Panc1 (cell line): ENCODE results near the gene EYA2. TPM values are rescaled to one million over a fixed set of nuclear protein-coding genes. Genes with fewer than 3 reads are reported as not detected.

ENCODE experiments used
- ATAC-seq: fragments of 200-7000 bp; cut with Tn5 transposase; 2 replicates; pipeline ENCODE4 v1.9.1; 2020; ENCODE audit warnings: mild to moderate bottlenecking, moderate library complexity
- BruUV-seq: library from RNA; stranded (reverse); fragments of 400-500 nt; replicated peaks from 2 replicates; lab custom pipeline; 2021; lab: Mats Ljungman, UMichigan
- CTCF ChIA-PET: fragments of 300-600 bp; sonication (Branson Sonifier 250); formaldehyde crosslinking; loops from one replicate; lab custom pipeline; 2022; ENCODE audit warnings: antibody characterized with exemption; lab: Charles Lee
- POLR2A ChIA-PET: fragments of 300-600 bp; sonication (Branson Sonifier 250); formaldehyde crosslinking; loops from one replicate; lab custom pipeline; 2022; ENCODE audit warnings: antibody characterized with exemption; lab: Charles Lee
- DNase-seq: peaks from one replicate; pipeline ENCODE4 v3.0.0-alpha.2; 2010; ENCODE audit warnings: low read depth, low spot score
- H3K27ac ChIP-seq: 2 replicates; pipeline ENCODE4 v1.5.1; 2011; ENCODE audit warnings: mild to moderate bottlenecking, low read length, inconsistent platforms
- H3K27me3 ChIP-seq: fragments of 200-500 bp; sonication (Bioruptor generic); 2 replicates; pipeline ENCODE4 v1.6.0; 2014; ENCODE audit warnings: low read length, inconsistent platforms; ENCODE audit not compliant: control insufficient read depth, insufficient read depth
- H3K36me3 ChIP-seq: fragments of 200-500 bp; sonication (Bioruptor generic); 2 replicates; pipeline ENCODE4 v1.5.1; 2014; ENCODE audit warnings: inconsistent platforms, mild to moderate bottlenecking, low read length, moderate library complexity; ENCODE audit not compliant: control insufficient read depth, insufficient read depth
- H3K4me1 ChIP-seq: 2 replicates; pipeline ENCODE4 v1.5.1; 2011; ENCODE audit warnings: inconsistent platforms, mild to moderate bottlenecking, low read length, moderate library complexity; ENCODE audit not compliant: control insufficient read depth, insufficient read depth
- H3K4me3 ChIP-seq, 2 experiments: 2 replicates each; pipeline ENCODE4 v1.5.1; 2011 to 2012; ENCODE audit warnings: low read depth in 2 of 2, low read length in 2 of 2, mild to moderate bottlenecking in 2 of 2, inconsistent platforms in 1 of 2, moderate library complexity in 1 of 2
- H3K9me3 ChIP-seq: fragments of 200-500 bp; sonication (Bioruptor generic); 2 replicates; pipeline ENCODE4 v1.5.1; 2014; ENCODE audit warnings: low read depth, mild to moderate bottlenecking, inconsistent platforms, low read length, moderate library complexity; ENCODE audit not compliant: control insufficient read depth, insufficient read depth
- CTCF ChIP-seq: fragments of 450-650 bp; IDR thresholded peaks from 2 replicates; pipeline ENCODE4 v1.5.1; 2017; ENCODE audit warnings: mild to moderate bottlenecking
- POLR2AphosphoS5 ChIP-seq: IDR thresholded peaks from 2 replicates; pipeline ENCODE4 v1.6.1; 2012; ENCODE audit warnings: mild to moderate bottlenecking, low read depth, low read length, moderate library complexity
- REST ChIP-seq, 2 experiments: IDR thresholded peaks; 2 replicates each; pipeline ENCODE4 v1.6.1; 2011 to 2012; ENCODE audit warnings: low read depth in 2 of 2, control low read depth in 1 of 2, low read length in 1 of 2, mild to moderate bottlenecking in 1 of 2, moderate library complexity in 1 of 2; ENCODE audit not compliant: insufficient read depth in 1 of 2
- SIN3A ChIP-seq: IDR thresholded peaks from 2 replicates; pipeline ENCODE4 v1.6.1; 2012; ENCODE audit warnings: low read depth, mild to moderate bottlenecking, low read length, moderate library complexity, borderline replicate concordance; ENCODE audit not compliant: insufficient read depth
- TCF7L2 ChIP-seq: IDR thresholded peaks from 2 replicates; pipeline ENCODE4 v1.6.1; 2011; ENCODE audit warnings: mild to moderate bottlenecking, low read depth, low read length, inconsistent platforms
- in situ Hi-C: cut with HindIII; loops from 2 replicates; pipeline ENCODE4 v1.10.0; 2016; ENCODE audit warnings: low sequenced_read_pairs, low pct_unique_long_range_greater_than_20kb
- intact Hi-C: fragments of 100-400 bp; cut with micrococcal nuclease; formaldehyde crosslinking; loops from one replicate; pipeline ENCODE4 v1.10.0; 2022; ENCODE audit not compliant: unreplicated experiment
- total RNA-seq: library from RNA; stranded (reverse); gene quantifications from one replicate; pipeline ENCODE4 v1.2.1, GENCODE V29; 2021; ENCODE audit not compliant: unreplicated experiment

Gene EYA2
- total RNA-seq, 1 experiment from 2014 or later, result 1.9 TPM

GRCh38 chr20:47115694-47116093 lies 221.1 kb downstream of the EYA2 start:
- DNase-seq, result no peak
- H3K27ac ChIP-seq, result no peak overlapping the region
- ATAC-seq, result no peak
- no peaks in the 10 kb centered on the region for H3K4me1 ChIP-seq
- BruUV-seq, result no TSS peak
- no peaks in the 10 kb centered on the region for H3K9me3 ChIP-seq
- ChIA-PET POLR2A (no interaction called here), CTCF (no interaction called here)
- in situ Hi-C loops, result no loop called here
- H3K36me3 ChIP-seq, result no peaks in the 10 kb centered on the region
- H3K4me3 ChIP-seq, result no peak overlapping the region
- no peaks in the 10 kb centered on the region for H3K27me3 ChIP-seq
- no peak for TF ChIP-seq SIN3A
- no peak for TF ChIP-seq REST (IDR thresholded peaks at IDR 0.05; ENCODE audit: insufficient read depth in 1 of 2, low read depth in 2 of 2, low read length in 1 of 2)
- no peak for TF ChIP-seq TCF7L2
- TF ChIP-seq CTCF, result no peak
- no peak for TF ChIP-seq POLR2AphosphoS5
- intact Hi-C loops, result no loop called here

GRCh38 chr20:47117371-47117770 lies 222.7 kb downstream of the EYA2 start:
- no peak overlapping the region for H3K4me3 ChIP-seq
- no peaks in the 10 kb centered on the region for H3K9me3 ChIP-seq
- POLR2A ChIA-PET, result no interaction called here
- CTCF ChIA-PET, result no interaction called here
- no peak for TF ChIP-seq CTCF
- TF ChIP-seq REST (IDR thresholded peaks at IDR 0.05; ENCODE audit: insufficient read depth in 1 of 2, low read depth in 2 of 2, low read length in 1 of 2), result no peak
- TF ChIP-seq SIN3A, result no peak
- TF ChIP-seq TCF7L2, result no peak
- no peak for TF ChIP-seq POLR2AphosphoS5
- H3K36me3 ChIP-seq, result no peaks in the 10 kb centered on the region
- no TSS peak for BruUV-seq
- DNase-seq (no peak), ATAC-seq (no peak)
- in situ Hi-C loops (no loop called here), intact Hi-C loops (no loop called here)
- no peaks in the 10 kb centered on the region for H3K4me1 ChIP-seq
- no peaks in the 10 kb centered on the region for H3K27me3 ChIP-seq
- no peak overlapping the region for H3K27ac ChIP-seq
